K562 (cell line): ENCODE data around the gene KRT8. TPM values are rescaled to one million over a fixed set of nuclear protein-coding genes. Genes with fewer than 3 reads are reported as not detected.

Experiments
- ATAC-seq: fragments of 200-7000 bp; cut with Tn5 transposase; 3 replicates; pipeline ENCODE4 v1.9.1; 2020; ENCODE audit warnings: moderate library complexity
- BruUV-seq: library from RNA; stranded (reverse); fragments of 400-500 nt; replicated peaks from 2 replicates; lab custom pipeline; 2021; lab: Mats Ljungman, UMichigan
- CTCF ChIA-PET: fragments of 300-600 bp; formaldehyde crosslinking; extraction: SDS; loops from one replicate; lab custom pipeline; 2021; ENCODE audit warnings: low intra/inter-chr PET ratio; lab: Yijun Ruan, JAX
- POLR2A ChIA-PET: fragments of 300-600, 350-650 bp; sonication (Branson Sonifier 250); formaldehyde crosslinking; extraction: SDS; loops from one replicate; lab custom pipeline; 2021; ENCODE audit warnings: antibody characterized with exemption, inconsistent platforms; lab: Yijun Ruan, JAX
- DNase-seq, 4 experiments: peaks; one replicate each; pipeline versions ENCODE4 v3.0.0 to v3.0.0-alpha.2; 2011 to 2018; ENCODE audit warnings: low spot score in 3 of 4, mixed read lengths in 3 of 4; ENCODE audit errors: extremely low read depth in 1 of 4
- FAIRE-seq: peaks from 2 replicates; lab custom pipeline; 2011; peaks lifted over from hg19 to GRCh38; lab: Jason Lieb, UNC
- H2AFZ ChIP-seq: 2 replicates; pipeline ENCODE4 v1.6.0; 2011; ENCODE audit warnings: low read depth, low read length, control low read depth, inconsistent platforms
- H3K27ac ChIP-seq: fragments of 200-600 bp; 3 replicates; pipeline ENCODE4 v1.8.0; 2011; ENCODE audit warnings: low read depth, mild to moderate bottlenecking, control low read depth, inconsistent platforms, low read length, moderate library complexity, mixed read lengths; ENCODE audit errors: extremely low read depth
- H3K27me3 ChIP-seq, 2 experiments: fragments of 300-600 bp in 1 of 2; 2 replicates in 1 of 2; 3 replicates in 1 of 2; pipeline versions ENCODE4 v1.6.0 to v1.8.0; 2011; ENCODE audit warnings: inconsistent platforms in 2 of 2, low read length in 2 of 2, mild to moderate bottlenecking in 1 of 2, mixed read lengths in 1 of 2, moderate library complexity in 1 of 2; ENCODE audit not compliant: control insufficient read depth in 2 of 2, insufficient read depth in 2 of 2
- H3K36me3 ChIP-seq: fragments of 300-600 bp; 3 replicates; pipeline ENCODE4 v1.8.0; 2011; ENCODE audit warnings: mild to moderate bottlenecking, low read length, inconsistent platforms; ENCODE audit not compliant: control insufficient read depth, insufficient read depth
- H3K4me1 ChIP-seq, 2 experiments: fragments of 200-600 bp in 1 of 2; replicated peaks in 1 of 2; 2 replicates in 1 of 2; 3 replicates in 1 of 2; pipeline versions ENCODE4 v1.5.1 to v1.8.0; 2011; ENCODE audit warnings: inconsistent platforms in 2 of 2, low read length in 2 of 2, mild to moderate bottlenecking in 1 of 2, mixed read lengths in 1 of 2, moderate library complexity in 1 of 2; ENCODE audit not compliant: control insufficient read depth in 2 of 2, insufficient read depth in 2 of 2
- H3K4me2 ChIP-seq: 2 replicates; pipeline ENCODE4 v1.6.1; 2011; ENCODE audit warnings: low read length, control low read depth, inconsistent platforms, mixed read lengths; ENCODE audit not compliant: insufficient read depth
- H3K4me3 ChIP-seq: fragments of 200-600 bp; sonication (generic), shearing (Covaris generic); 2 replicates; pipeline ENCODE4 v1.5.1; 2016; ENCODE audit warnings: control low read depth, inconsistent platforms
- H3K79me2 ChIP-seq: fragments of 200-600 bp; 3 replicates; pipeline ENCODE4 v1.8.0; 2011; ENCODE audit warnings: low read length, inconsistent platforms; ENCODE audit not compliant: control insufficient read depth, insufficient read depth
- H3K9ac ChIP-seq, 2 experiments: 2 replicates each; pipeline versions ENCODE4 v1.6.0 to v1.6.1; 2011; ENCODE audit warnings: low read depth in 2 of 2, low read length in 2 of 2, control low read depth in 1 of 2, inconsistent platforms in 1 of 2, mild to moderate bottlenecking in 1 of 2, mixed read lengths in 1 of 2; ENCODE audit not compliant: insufficient read depth in 1 of 2
- H3K9me1 ChIP-seq: one replicate; pipeline ENCODE4 v1.6.0; 2011; ENCODE audit warnings: inconsistent platforms, mild to moderate bottlenecking, low read length, moderate library complexity; ENCODE audit not compliant: control insufficient read depth, insufficient read depth
- H3K9me3 ChIP-seq: replicated peaks from 2 replicates; pipeline ENCODE4 v1.5.1; 2011; ENCODE audit warnings: low read depth, low read length, inconsistent platforms; ENCODE audit not compliant: control insufficient read depth, insufficient read depth
- H4K20me1 ChIP-seq: replicated peaks from 2 replicates; pipeline ENCODE4 v1.6.1; 2011; ENCODE audit warnings: low read length, inconsistent platforms, mixed read lengths; ENCODE audit not compliant: control insufficient read depth, insufficient read depth
- BCOR ChIP-seq: fragments of 450-650 bp; IDR thresholded peaks from 2 replicates; pipeline ENCODE4 v1.6.1; 2016
- BDP1 ChIP-seq: IDR thresholded peaks from 3 replicates; pipeline ENCODE4 v1.6.1; 2011; ENCODE audit not compliant: insufficient read length, insufficient read depth
- COPS2 ChIP-seq: fragments of 450-650 bp; conservative IDR thresholded peaks from 2 replicates; pipeline ENCODE4 v1.6.1; 2016; ENCODE audit warnings: mild to moderate bottlenecking, moderate library complexity
- ESRRB ChIP-seq: fragments of 250-450 bp; sonication (Bioruptor Pico); IDR thresholded peaks from 2 replicates; pipeline ENCODE4 v1.5.0; 2020; ENCODE audit warnings: mild to moderate bottlenecking, moderate library complexity, borderline replicate concordance
- EWSR1 ChIP-seq: fragments of 450-650 bp; IDR thresholded peaks from 2 replicates; pipeline ENCODE4 v1.6.1; 2018; ENCODE audit warnings: borderline replicate concordance, mild to moderate bottlenecking, low read depth, moderate library complexity; ENCODE audit not compliant: partially characterized antibody
- HEY1 ChIP-seq: fragments of 250-450 bp; sonication (Bioruptor Pico); IDR thresholded peaks from 2 replicates; pipeline ENCODE4 v1.5.0; 2020; ENCODE audit warnings: mild to moderate bottlenecking, moderate library complexity, borderline replicate concordance
- LARP7 ChIP-seq: fragments of 450-650 bp; IDR thresholded peaks from 2 replicates; pipeline ENCODE4 v1.6.1; 2016
- MTA2 ChIP-seq: fragments of 450-650 bp; IDR thresholded peaks from 2 replicates; pipeline ENCODE4 v1.6.1; 2016; ENCODE audit warnings: low read depth
- MYC ChIP-seq, 2 experiments: fragments of 250-450 bp in 1 of 2; sonication (Bioruptor Pico) in 1 of 2; IDR thresholded peaks; 2 replicates each; pipeline versions ENCODE4 v1.5.1 to v1.6.1; 2012 to 2021; ENCODE audit warnings: low read depth in 2 of 2, borderline replicate concordance in 1 of 2, improper control_type of control experiment in 1 of 2, low read length in 1 of 2, mild to moderate bottlenecking in 1 of 2, moderate library complexity in 1 of 2
- NFXL1 ChIP-seq: fragments of 450-650 bp; formaldehyde crosslinking; IDR thresholded peaks from 2 replicates; pipeline ENCODE4 v1.4.0; 2021; ENCODE audit warnings: mild to moderate bottlenecking
- OTX1 ChIP-seq: fragments of 450-650 bp; formaldehyde crosslinking; IDR thresholded peaks from 2 replicates; pipeline ENCODE4 v1.4.0; 2022; ENCODE audit warnings: mild to moderate bottlenecking
- POLR2A ChIP-seq: fragments of 450-650 bp; conservative IDR thresholded peaks from 2 replicates; pipeline ENCODE4 v1.6.1; 2016
- RBM25 ChIP-seq: fragments of 200-400 bp; formaldehyde crosslinking; IDR thresholded peaks from 2 replicates; pipeline ENCODE4 v1.6.1; 2018; ENCODE audit warnings: low read length, low read depth, moderate library complexity; ENCODE audit not compliant: severe bottlenecking
- SIN3B ChIP-seq: fragments of 450-650 bp; IDR thresholded peaks from 2 replicates; pipeline ENCODE4 v1.6.1; 2017; ENCODE audit warnings: low read depth, mild to moderate bottlenecking, moderate library complexity
- STAT5B ChIP-seq: fragments of 250-450 bp; sonication (Bioruptor Pico); IDR thresholded peaks from 2 replicates; pipeline ENCODE4 v1.8.0; 2021; ENCODE audit warnings: mild to moderate bottlenecking, inconsistent platforms
- ZFX ChIP-seq: sonication (generic); formaldehyde crosslinking; IDR thresholded peaks from 2 replicates; pipeline ENCODE4 v1.8.0; 2022; ENCODE audit warnings: mild to moderate bottlenecking, missing genetic modification reagents, moderate library complexity
- ZNF263 ChIP-seq: sonication (generic); formaldehyde crosslinking; IDR thresholded peaks from 2 replicates; pipeline ENCODE4 v1.8.0; 2022; ENCODE audit warnings: mild to moderate bottlenecking, missing genetic modification reagents, borderline replicate concordance
- WGBS: fragments of 100-300 bp; shearing (Covaris generic); methylation state at CpG from one replicate; pipeline ENCODE4 v1.1.6; 2016; ENCODE audit warnings: low coverage, mixed read lengths; ENCODE audit not compliant: insufficient coverage; ENCODE audit errors: missing lambda C conversion rate; 5-methylcytosine and 5-hydroxymethylcytosine counted together
- in situ Hi-C: fragments of 300-500 bp; cut with MboI; formaldehyde crosslinking; loops from 4 replicates; pipeline ENCODE4 v1.15.0; 2018; ENCODE audit warnings: inconsistent platforms, mixed read lengths
- intact Hi-C: fragments of 100-400 bp; cut with micrococcal nuclease; formaldehyde crosslinking; loops from 2 replicates; pipeline ENCODE4 v1.14.2; 2022
- polyA plus RNA-seq, 8 experiments: library from polyadenylated mRNA; depleted of rRNA in 4 of 8; stranded (reverse) in 5 of 8; unstranded in 3 of 8; fragments of >200 nt; fragmentation: Nextera tagmentation in 2 of 8; fragmentation: Illumina TruSeq in 1 of 8; extraction: Ambion mirVana in 2 of 8; extraction: Trizol in 1 of 8; gene quantifications; 2 replicates each; pipeline versions ENCODE4 v1.2.1 to v1.2.3, GENCODE V29; 2011 to 2014; ENCODE audit warnings: inconsistent platforms in 1 of 8, missing spikeins in 1 of 8
- total RNA-seq, 7 experiments: library from RNA; depleted of rRNA in 6 of 7; stranded (reverse); fragments of >200 nt in 6 of 7; fragmentation: Illumina TruSeq in 2 of 7; extraction: Trizol in 2 of 7; gene quantifications; 2 replicates each; pipeline versions ENCODE4 v1.2.1 to v1.2.3, GENCODE V29; 2011 to 2021; ENCODE audit warnings: low replicate concordance in 1 of 7
- TF ChIP-seq, protein P1 (sequence below): IDR thresholded peaks from 2 replicates; pipeline ENCODE4 v1.6.1; 2014; ENCODE audit warnings: antibody characterized with exemption
- TF ChIP-seq, protein P2 (sequence below), 3 experiments: IDR thresholded peaks in 2 of 3; conservative IDR thresholded peaks in 1 of 3; 2 replicates each; pipeline ENCODE4 v1.5.1; 2011 to 2012; ENCODE audit warnings: low read length in 3 of 3, mild to moderate bottlenecking in 3 of 3, control low read depth in 2 of 3, improper control_type of control experiment in 1 of 3, inconsistent platforms in 1 of 3, low read depth in 1 of 3, mixed read lengths in 1 of 3, moderate library complexity in 1 of 3; ENCODE audit not compliant: insufficient read depth in 2 of 3

KRT8 gene
- total and polyA plus RNA-seq, 9 of the 15 experiments (the other 6 are each of a cell fraction or from before 2014, with no cell fraction given), result 41.5 to 661 (median 260) TPM

DNA sequence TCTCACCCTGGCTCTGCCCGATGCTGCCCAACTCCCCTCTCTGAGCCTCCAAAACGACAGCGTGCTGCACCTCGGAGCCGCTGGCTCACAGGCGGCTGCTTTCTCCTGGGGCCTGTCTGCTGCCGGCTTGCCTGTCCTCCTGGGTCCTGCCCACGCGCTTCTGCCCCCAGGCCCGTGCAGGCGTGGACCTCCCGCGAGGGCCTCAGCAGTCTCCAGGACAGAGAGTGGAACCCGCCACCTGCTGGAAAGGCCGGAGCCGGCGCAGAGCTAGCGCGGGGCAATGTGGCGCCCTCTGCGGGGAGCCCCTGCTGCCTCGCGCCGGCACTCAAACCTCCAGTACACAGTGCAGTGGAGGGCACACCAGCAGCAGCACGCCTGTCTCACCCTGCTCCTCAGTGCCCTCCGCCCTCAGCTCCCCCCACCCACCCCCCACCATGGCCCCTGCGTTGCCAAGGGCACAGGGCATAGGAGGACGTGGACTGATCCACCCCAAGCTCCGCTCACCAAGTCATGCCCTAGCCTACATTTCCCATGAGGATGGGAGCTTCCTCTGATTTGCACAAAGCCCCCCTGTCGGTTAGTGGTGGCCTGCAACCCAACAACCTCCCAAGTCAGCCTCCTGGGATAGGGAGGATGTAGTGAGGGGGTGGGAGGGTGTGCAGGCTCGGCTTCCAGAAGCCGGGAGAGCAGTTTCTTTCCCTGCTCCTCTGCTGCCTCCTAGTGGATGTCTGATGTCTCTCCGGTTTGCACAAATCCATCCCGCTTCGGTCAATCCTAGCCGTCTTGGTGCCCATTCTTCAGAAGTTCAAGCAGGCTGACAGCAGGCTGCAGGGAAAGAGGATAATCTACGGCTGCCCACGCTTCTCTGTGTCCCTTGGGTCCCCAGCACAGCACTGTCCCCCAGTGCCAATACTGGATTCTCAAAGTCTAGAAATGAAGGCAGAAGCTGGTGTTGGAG lies 25.2 kb downstream of the KRT8 start:
- in situ Hi-C loops (loop anchor here (5.0 kb wide), 1 partner anchor 497 kb away; no protein-coding TSS in a partner anchor), intact Hi-C loops (loop anchor here (2.0 to 10.0 kb wide), 2 partner anchors 185 to 297 kb away; no protein-coding TSS in a partner anchor)
- Histone ChIP-seq H3K79me2 (no peaks in the 10 kb centered on the region), H4K20me1 (no peaks in the 10 kb centered on the region), H3K4me2 (peak overlapping the region; percentile 85), H3K9me1 (no peaks in the 10 kb centered on the region), H3K27ac (peak overlapping the region; percentile 29; the same call in 1 of the 3 replicates), H3K27me3 (no peaks in the 10 kb centered on the region), H2AFZ (peak overlapping the region; percentile 94), H3K4me3 (peak overlapping the region; percentile 30), H3K9me3 (no peaks in the 10 kb centered on the region), H3K36me3 (no peaks in the 10 kb centered on the region), H3K4me1 (peaks cover 35% of the 10 kb centered on the region in 2 experiments), H3K9ac (peak overlapping the region; percentile 64 to 85)
- FAIRE-seq, result peak; percentile 91
- no TSS peak for BruUV-seq
- ChIA-PET CTCF (interaction anchor here (0.7 to 12.1 kb wide), 15 partner anchors 9 to 729 kb away, joined by 3 to 398 read pairs (median 5); no protein-coding TSS in a partner anchor), POLR2A (interaction anchor here (0.6 to 3.8 kb wide), 9 partner anchors 16 to 727 kb away, joined by 3 to 20 read pairs (median 4); no protein-coding TSS in a partner anchor)
- peak; percentile 83 to 90 (median 86) for DNase-seq
- WGBS, result 8% methylated on average over 30 of the region's 38 CpGs
- peak; percentile 95 for ATAC-seq
- peak; percentile 87 for TF ChIP-seq ZFX (CRISPR knock-in tag)
- peak; percentile 43; the same call in 1 of the 2 replicates for TF ChIP-seq POLR2A
- TF ChIP-seq, protein P1, sequence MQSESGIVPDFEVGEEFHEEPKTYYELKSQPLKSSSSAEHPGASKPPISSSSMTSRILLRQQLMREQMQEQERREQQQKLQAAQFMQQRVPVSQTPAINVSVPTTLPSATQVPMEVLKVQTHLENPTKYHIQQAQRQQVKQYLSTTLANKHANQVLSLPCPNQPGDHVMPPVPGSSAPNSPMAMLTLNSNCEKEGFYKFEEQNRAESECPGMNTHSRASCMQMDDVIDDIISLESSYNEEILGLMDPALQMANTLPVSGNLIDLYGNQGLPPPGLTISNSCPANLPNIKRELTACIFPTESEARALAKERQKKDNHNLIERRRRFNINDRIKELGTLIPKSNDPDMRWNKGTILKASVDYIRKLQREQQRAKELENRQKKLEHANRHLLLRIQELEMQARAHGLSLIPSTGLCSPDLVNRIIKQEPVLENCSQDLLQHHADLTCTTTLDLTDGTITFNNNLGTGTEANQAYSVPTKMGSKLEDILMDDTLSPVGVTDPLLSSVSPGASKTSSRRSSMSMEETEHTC, result no peak
- peak; percentile 15; the same call in 1 of the 2 replicates for TF ChIP-seq ZNF263 (CRISPR knock-in tag)
- TF ChIP-seq STAT5B (CRISPR knock-in tag), result no peak
- no peak for TF ChIP-seq NFXL1 (CRISPR knock-in tag)
- peak; percentile 87 for TF ChIP-seq MYC (IDR thresholded peaks at IDR 0.05; ENCODE audit: low read depth, low read length)
- peak; percentile 65; the same call in 1 of the 2 replicates for TF ChIP-seq MYC (CRISPR knock-in tag; IDR thresholded peaks at IDR 0.05; ENCODE audit: borderline replicate concordance, low read depth)
- peak; percentile 33; the same call in 1 of the 2 replicates for TF ChIP-seq OTX1 (CRISPR knock-in tag)
- TF ChIP-seq SIN3B, result no peak
- no peak for TF ChIP-seq LARP7
- no peak for TF ChIP-seq ESRRB
- no peak for TF ChIP-seq HEY1 (CRISPR knock-in tag)
- TF ChIP-seq RBM25, result no peak
- no peak; the same call in 1 of the 2 replicates for TF ChIP-seq BCOR
- TF ChIP-seq MTA2, result peak; percentile 23; the same call in 1 of the 2 replicates
- no peak for TF ChIP-seq EWSR1
- TF ChIP-seq COPS2, result no peak
- TF ChIP-seq BDP1, result no peak
- TF ChIP-seq, protein P2, sequence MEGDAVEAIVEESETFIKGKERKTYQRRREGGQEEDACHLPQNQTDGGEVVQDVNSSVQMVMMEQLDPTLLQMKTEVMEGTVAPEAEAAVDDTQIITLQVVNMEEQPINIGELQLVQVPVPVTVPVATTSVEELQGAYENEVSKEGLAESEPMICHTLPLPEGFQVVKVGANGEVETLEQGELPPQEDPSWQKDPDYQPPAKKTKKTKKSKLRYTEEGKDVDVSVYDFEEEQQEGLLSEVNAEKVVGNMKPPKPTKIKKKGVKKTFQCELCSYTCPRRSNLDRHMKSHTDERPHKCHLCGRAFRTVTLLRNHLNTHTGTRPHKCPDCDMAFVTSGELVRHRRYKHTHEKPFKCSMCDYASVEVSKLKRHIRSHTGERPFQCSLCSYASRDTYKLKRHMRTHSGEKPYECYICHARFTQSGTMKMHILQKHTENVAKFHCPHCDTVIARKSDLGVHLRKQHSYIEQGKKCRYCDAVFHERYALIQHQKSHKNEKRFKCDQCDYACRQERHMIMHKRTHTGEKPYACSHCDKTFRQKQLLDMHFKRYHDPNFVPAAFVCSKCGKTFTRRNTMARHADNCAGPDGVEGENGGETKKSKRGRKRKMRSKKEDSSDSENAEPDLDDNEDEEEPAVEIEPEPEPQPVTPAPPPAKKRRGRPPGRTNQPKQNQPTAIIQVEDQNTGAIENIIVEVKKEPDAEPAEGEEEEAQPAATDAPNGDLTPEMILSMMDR (IDR thresholded peaks at IDR 0.05 in 2 of 3, conservative IDR thresholded peaks at IDR 0.05 in 1 of 3; ENCODE audit: insufficient read depth in 2 of 3, low read depth in 1 of 3, low read length in 3 of 3), result peak; percentile 83 to 100 (median 99)
